ENCODE results near the gene CHID1.

CHID1 gene

DNA sequence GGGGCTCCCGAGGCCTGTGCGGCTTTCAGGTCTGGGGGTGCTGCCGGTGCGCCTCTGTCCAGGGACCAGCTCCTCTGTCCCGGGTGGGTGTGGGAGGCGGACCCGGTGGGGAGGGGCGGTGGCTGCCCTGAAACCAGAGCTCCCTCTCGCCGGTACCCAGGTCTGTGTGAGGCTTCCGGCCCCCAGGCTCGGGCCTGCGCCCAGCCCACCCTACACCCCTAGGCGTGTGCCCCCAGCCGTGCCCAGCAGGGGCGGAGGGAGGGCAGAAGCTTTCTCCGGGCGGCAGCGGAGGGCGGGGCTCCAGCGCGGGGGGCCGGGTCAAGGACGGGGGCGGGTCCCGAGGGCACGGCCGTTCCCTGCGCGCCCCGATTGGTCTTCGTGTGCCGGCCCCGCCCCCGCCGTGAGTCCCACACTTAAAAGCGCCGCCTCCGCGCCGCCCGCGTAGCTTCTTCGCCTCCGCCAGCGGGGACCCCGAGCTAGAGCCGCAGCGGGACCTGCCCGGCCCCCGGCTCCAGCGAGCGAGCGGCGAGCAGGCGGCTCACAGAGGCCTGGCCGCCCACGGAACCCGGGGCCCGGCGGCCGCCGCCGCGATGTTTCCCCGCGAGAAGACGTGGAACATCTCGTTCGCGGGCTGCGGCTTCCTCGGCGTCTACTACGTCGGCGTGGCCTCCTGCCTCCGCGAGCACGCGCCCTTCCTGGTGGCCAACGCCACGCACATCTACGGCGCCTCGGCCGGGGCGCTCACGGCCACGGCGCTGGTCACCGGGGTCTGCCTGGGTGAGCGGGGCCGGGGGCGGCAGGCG, 91.3 kb downstream of the CHID1 start:
- DNase-seq, result peak; percentile 88

DNA sequence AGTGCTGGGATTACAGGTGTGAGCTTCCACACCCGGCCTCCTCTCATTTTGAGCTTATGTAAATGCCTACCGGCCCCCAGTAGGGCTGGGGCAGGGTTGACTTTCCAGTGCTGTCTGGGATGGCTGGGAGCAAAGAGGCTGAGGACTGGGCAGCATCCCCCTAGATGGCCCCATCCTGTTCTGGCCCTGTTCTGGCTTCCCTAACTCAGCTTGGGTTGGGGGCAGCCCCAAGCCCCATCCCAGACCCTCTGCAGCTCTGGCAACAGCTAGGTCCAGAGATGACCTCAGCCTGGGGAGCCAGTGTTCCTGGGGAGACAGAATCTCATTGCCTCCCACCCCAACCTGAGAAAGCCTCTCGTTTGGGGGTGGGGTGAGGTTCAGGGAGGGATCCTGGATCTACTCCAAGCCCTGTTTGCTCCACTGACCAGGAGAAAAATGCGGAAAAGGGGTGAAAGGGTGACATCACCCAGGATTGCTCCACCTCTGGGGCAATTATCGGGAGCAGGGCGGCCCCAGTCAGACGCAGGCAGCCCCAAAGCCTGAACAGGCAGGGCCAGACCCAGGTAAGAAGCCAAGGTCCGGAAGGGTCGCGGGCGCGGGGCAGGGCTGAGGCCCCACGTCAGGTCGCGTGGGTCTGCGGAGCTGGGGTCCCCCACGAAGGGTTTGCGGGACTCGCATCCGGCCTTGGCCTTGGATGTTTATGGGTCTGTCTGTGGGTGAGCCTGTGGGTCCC, 92.0 kb downstream of the CHID1 start, which contains the start of gene PNPLA2:
PNPLA2 (plus strand) TSS at position 519 of the 733 bp plus-strand sequence. CDS start 805 bp downstream, outside the sequence.
- DNase-seq, result peak; percentile 78
